ENCODE results near the gene SCAF4.

The SCAF4 gene

DNA sequence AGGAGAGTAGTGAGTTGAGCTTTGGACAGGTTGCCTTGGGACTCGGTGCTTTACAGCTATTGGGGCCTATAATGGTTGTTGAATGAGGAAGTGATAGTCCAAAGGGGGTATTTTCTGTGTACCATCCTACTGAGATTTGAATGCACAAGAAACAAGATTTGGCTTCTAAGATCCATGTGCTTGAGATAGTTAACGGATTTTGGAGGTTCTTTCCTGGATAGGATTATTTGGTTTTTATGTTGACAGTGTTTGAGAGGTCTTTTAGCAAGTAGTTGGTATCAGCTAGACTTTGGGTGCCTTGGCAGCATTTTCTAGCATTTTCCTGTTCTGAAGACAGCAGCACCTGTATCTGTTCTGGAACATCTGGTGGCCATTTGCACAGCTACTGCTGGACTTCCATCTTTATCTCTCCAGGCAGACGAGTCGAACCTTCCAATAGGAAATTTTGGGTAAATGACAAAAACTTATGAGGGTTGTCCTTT lies 3.6 kb upstream of the SCAF4 start:
- no peak for DNase-seq

DNA sequence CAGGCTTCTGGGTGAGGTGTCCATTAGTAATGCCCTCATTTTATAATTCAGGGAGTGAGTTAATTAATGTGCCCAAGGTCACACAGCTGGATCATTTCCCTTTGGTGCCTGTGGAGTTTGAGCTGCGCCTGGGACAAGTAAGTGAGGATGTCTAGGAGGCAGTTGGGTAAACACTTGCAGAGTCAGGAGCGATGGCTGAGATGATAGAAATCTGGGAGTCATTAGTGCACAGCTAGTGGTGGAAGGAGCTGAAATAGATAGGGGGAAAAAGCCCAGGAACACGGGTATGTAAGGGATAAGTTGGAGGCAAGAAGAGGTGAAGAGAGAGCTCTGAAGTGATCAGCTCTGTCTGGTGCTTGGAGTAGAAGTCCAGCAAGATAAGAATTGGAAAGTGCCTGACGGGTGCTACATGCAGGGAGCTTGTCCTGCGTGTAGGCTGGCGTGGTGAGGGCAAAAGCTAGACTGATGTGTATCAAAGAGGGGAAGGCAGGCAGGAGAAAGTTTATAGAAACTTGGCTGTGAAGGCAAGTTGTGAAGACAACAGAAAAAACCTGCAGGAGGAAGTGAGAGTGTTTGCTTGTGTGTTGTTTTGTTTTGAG lies 1.7 kb upstream of the SCAF4 start:
- no peak for DNase-seq

GRCh38 chr21:31732597-31733550 lies 956 bp upstream of the SCAF4 start:
- no peak for DNase-seq

GRCh38 chr21:31731056-31731856 lies 662 bp downstream of the SCAF4 start:
- peak; percentile 45 for DNase-seq

GRCh38 chr21:31730712-31731055 lies 1.2 kb downstream of the SCAF4 start:
- DNase-seq, result no peak

- no peak for DNase-seq
Observed at GRCh38 chr21:31729622-31730343, 2.1 kb downstream of the SCAF4 start.

GRCh38 chr21:31728952-31729351 lies 3.0 kb downstream of the SCAF4 start:
- DNase-seq, result no peak

GRCh38 chr21:31728191-31728590 lies 3.7 kb downstream of the SCAF4 start:
- no peak for DNase-seq

DNA sequence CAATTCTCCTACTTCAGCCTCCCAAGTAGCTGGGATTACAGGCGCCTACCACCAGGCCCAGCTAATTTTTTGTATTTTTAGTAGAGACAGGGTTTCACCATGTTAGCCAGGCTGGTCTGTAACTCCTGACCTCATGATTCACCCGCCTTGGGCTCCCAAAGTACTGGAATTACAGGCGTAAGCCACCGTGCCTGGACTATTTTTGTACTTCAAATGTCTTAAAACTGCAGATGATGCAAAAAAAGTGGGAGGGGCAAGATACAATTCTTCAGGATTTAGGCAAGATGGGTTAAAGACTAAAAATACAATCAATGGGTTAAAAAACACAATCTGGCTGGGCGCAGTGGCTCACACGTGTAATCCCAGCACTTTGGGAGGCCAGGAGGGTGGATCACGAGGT lies 4.7 kb downstream of the SCAF4 start:
- no peak for DNase-seq

GRCh38 chr21:31726407-31726806 lies 5.5 kb downstream of the SCAF4 start:
- no peak for DNase-seq

GRCh38 chr21:31725202-31725839 lies 6.6 kb downstream of the SCAF4 start:
- no peak for DNase-seq

DNA sequence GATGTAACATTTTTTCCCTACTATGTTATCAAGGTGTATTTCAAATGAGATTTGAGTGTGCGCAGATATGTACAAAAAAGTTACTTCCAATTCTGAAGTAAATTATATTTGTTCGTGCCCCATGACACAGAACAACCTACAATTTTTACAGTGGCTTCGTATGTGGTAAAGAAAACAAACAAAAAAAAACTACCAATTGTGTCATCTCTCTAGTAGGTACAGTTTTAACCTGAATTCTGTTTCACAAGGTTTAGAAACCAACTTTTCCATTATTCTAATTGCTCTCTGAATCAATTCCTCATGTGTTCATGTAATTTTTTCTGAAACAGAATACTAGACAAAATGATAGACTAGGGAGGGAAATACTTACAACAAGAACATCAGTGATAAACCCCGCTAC lies 7.4 kb downstream of the SCAF4 start:
- DNase-seq, result no peak

DNA sequence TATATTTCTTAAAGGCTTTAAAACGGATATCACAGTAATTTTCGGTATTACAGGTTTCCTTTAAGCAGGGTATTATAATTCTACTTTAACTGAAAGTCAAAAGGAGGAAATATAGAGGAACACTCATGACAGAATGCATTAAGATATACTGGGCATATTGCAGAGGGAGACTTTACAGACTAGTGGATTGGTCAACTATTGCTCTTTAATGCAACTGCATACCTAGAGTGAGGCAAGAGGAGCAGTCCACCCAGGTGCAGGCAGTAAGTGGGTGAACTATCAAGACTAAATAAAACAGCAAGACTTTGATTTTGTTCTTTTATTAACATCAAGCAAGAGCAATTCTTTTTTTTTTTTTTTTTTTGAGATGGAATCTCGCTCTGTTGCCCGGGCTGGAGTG lies 10.5 kb downstream of the SCAF4 start:
- no peak for DNase-seq

- DNase-seq, result no peak
Observed at GRCh38 chr21:31720739-31721138, 11.2 kb downstream of the SCAF4 start.

GRCh38 chr21:31720330-31720729 lies 11.6 kb downstream of the SCAF4 start:
- no peak for DNase-seq

- no peak for DNase-seq
Observed at GRCh38 chr21:31716106-31716505, 15.8 kb downstream of the SCAF4 start.

DNA sequence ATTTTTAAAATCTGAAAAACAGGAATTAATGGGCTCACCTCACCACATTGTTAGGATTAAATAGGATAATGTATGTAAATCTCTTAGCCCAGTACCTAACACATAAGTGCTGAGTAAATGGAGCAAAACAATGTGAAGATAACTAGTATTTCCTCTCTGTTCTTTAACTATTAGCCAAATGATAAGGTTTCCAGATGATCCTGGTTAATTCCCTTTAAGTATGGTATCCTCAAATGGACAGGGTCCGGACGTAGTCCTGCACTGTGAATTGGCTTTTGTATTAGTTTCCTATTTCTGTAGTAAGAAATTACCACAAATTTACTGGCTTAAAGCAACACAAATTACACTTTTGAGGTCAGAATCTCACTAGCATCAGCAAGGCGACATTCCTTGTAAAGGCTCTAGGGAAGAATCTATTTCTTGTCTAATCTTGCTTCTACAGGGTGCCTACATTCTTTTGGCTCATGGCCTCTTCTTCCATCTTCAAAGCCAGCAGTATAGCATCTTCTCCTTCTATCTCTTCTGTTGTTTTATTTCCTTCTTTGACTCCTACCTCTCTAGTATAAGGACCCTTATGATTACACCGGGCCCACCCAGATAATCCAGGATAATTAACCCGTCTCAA lies 17.1 kb downstream of the SCAF4 start:
- no peak for DNase-seq

- no peak for DNase-seq
Observed at GRCh38 chr21:31713973-31714740, 17.8 kb downstream of the SCAF4 start.

- DNase-seq, result no peak
Observed at GRCh38 chr21:31713115-31713514, 18.8 kb downstream of the SCAF4 start.

DNA sequence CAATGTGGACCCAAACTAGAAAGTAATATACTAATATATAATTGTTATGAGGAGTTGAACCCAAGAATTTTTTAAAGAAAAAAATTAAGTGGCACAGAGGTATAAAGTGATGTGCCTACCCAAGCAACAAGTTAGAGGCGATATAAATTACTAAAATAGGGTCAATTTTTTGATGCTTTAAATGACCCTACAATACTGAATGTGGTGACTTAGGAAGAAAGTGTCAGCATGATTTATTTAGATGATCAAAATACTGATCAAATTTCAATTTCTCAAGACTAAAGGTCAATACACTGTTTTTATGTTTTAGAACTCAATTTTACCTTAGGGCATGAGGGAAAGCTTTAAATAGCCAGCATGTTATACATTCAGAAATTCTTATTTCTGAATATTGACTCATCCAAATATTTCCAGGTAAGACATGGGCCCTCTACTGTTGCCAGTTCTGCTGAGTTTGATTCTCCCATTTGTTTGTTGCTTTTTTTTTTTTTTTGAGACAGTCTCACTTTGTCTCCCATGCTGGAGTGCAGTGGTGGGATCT lies 20.1 kb downstream of the SCAF4 start:
- no peak for DNase-seq

- no peak for DNase-seq
Observed at GRCh38 chr21:31711326-31711725, 20.6 kb downstream of the SCAF4 start.
